ENCODE results near the gene SLC25A19.
"Not testable (repeated sequence)": the region's sequence is repeated elsewhere in the genome, so short reads cannot be mapped to it uniquely, and the experiment has no call there.

SLC25A19 gene

DNA sequence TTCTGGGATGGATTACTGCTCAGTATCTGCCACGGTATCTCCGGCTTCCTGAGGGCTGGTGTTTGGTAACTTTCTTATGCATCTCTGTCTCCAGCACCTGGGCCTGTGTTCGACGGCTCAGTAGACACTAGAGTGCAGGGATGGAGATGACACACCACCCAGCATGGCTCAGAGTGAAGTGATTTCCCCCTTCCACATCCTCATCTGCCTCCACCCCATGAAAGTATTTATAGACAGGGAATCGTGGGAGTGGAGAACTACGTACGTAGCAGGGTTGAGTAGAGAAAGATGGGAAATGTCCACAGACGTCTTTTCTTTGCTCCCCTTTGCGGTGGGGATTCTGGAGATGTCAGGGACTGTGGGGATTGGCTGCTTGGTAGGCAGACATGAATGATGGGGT is 11.8 kb upstream of the SLC25A19 start:
- no peak for TF ChIP-seq CTCF (conservative IDR thresholded peaks at IDR 0.05)
- H3K27ac ChIP-seq, result no peak overlapping the region

- TF ChIP-seq CTCF (conservative IDR thresholded peaks at IDR 0.05), result no peak
- H3K27ac ChIP-seq, result no peak overlapping the region
These were observed 11.0 kb upstream of the SLC25A19 start for GRCh38 chr17:75300280-75300679.

DNA sequence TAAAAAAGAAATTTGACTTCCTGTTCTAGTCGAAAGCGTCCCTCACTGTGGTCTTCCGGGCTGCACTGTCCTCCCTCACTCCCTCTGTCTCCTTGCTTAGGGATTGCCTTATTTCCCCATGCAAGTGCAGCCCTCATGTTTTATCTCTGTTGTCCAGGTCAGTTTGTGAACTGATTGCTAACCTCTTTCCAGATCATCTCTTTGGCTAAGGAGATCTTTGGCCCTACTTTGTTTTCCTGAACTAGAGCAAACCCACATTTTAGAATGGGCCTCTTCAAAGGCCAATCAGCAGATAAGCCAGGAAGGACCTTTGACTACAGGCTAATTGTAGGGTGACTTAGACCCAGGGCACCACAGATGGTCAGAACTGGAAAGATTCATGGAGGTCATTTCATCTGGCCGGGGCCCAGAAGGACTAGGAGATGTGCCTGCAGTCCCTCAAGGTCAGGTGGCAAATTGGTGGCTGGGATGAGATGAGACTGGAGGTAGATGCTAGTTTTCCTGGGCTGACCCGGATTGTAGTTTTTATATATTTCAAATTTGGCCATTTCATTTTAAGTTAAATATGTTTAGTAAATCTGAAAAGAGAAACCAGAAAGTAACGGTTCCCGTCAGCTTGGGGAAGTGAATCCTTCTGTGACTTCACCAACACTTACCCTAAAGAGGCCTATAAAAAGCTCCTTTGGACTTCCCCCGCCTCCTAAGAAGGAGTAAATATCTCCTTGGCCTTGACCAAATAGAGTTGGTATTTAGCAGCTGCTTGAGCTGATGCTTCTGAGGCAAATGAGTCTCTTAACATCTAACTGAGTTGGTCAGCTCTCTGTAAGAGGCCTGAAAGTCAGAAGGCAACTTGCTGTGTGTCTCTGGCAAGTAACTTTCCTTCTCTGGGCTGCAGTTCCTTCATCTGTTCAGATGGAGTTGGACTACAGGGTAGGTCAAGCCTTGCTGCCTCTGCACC is 6.2 kb upstream of the SLC25A19 start:
- no peak for TF ChIP-seq CTCF (conservative IDR thresholded peaks at IDR 0.05)
- H3K27ac ChIP-seq, result no peak overlapping the region

DNA sequence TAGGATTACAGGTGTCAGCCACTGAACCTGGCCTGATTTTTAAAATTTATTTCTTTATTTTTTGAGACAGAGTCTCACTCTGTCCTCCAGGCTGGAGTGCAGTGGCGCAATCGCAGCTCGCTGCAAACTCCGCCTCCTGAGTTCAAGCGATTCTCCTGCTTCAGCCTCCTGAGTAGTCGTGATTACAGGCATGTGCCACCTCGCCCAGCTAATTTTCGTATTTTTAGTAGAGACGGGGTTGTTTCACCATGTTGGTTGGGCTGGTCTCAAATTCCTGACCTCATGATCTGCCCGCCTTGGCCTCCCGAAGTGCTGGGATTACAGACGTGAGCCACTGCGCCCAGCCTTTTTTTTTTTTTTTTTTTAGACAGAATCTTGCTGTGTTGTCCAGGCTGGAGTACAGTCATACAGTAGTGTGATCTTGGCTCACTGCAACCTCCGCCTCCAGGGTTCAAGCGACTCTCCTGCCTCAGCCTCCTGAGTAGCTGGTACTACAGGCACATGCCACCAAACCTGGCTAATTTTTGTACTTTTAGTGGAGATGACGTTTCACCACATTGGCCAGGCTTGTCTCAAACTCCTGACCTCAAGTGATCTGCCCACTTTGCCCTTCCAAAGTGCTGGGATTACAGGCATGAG is 3.7 kb upstream of the SLC25A19 start:
- not testable (repeated sequence) for H3K27ac ChIP-seq

- peak overlapping the region; percentile 77 for H3K27ac ChIP-seq
These were observed 652 bp upstream of the SLC25A19 start for GRCh38 chr17:75289832-75290337.

DNA sequence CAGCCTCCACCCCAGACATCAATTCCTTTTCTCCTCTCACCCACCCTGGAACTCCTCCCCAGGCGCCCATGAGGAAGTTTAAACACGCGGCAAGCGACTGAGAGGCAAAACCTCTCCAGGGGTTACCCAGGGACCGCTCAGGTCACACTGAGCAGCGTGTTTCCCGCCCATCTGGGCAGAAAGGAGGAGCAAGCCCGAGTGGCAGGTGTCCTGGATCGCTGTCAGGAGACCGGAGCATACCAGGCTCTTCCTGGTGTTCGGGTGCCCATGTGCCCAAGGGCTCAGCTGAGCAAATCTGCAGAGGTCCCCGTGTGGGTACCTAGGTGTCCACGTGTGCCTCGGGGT is 491 bp downstream of the SLC25A19 start:
- H3K27ac ChIP-seq, result peak overlapping the region; percentile 77
- TF ChIP-seq CTCF (conservative IDR thresholded peaks at IDR 0.05), result no peak

More at GRCh38 chr17:75289832-75290337, 652 bp upstream of the SLC25A19 start:
- 0 out of 2 replicates have a peak, but pooled peaks have one; percentile 30 for TF ChIP-seq CTCF (conservative IDR thresholded peaks at IDR 0.05)

DNA sequence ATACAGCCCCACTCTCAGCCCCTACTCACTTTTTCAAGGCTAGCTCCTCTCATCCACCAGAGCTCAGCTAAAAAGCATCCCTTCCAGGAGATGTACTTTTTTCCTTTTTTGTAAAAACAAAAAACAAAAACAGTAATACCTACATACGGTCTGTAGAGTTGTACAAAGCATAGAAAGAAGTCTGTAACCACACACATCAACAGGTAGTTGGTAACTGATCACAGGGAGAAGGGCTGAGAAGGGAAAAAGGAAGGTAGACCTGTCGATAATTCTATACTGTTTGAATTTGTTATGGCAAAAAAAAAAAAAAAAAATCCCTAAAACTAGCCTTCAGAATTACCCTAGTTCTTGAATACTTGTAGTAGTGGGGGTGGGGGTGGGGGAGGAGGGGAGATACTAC is 874 bp downstream of the SLC25A19 start:
- no peak for TF ChIP-seq CTCF (conservative IDR thresholded peaks at IDR 0.05)
- H3K27ac ChIP-seq, result peak overlapping the region; percentile 77

Data from VCaP (cell line).